Activated naive CD8-positive, alpha-beta T cell treated with anti-CD3 and anti-CD28 coated beads, Interleukin-2, amount 50 U/mL, for 16 hours (primary cell): Measurements from ENCODE around the gene ZNF524.

ENCODE experiments used
- DNase-seq: peaks from one replicate; pipeline ENCODE4 v3.0.0-alpha.2; 2020; ENCODE audit warnings: low read depth, low spot score

Gene ZNF524

DNA sequence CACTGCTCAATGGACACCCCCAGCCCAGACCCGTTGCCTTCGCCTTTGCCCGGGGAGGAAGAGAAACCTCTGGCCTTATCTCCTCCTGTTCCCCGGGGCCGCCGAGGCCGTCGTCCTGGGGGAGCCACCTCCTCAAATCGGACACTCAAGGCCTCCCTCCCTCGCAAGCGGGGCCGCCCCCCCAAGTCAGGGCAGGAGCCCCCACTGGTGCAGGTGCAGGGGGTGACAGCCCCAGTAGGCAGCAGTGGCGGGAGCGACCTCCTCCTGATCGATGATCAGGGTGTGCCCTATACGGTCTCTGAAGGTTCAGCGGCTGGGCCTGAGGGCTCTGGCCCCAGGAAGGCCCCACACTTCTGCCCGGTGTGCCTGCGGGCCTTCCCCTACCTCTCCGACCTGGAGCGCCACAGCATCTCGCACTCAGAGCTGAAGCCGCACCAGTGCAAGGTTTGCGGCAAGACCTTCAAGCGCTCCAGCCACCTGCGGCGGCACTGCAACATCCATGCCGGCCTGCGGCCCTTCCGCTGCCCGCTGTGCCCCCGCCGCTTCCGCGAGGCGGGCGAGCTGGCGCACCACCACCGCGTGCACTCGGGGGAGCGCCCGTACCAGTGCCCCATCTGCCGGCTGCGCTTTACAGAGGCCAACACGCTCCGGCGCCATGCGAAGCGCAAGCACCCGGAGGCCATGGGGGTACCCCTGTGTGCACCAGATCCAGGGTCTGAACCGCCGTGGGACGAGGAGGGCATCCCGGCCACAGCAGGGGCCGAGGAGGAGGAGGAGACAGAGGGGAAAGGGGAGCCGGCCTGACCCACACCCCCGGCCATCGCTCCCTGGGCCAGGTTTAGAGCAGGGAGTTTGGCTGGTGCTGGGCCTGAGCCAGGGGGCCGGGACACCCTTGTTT is 2.3 kb downstream of the ZNF524 start:
- DNase-seq = no peak

- DNase-seq = no peak
Measured at GRCh38 chr19:55603115-55603514, 3.0 kb downstream of the ZNF524 start.

- no peak for DNase-seq
Measured at GRCh38 chr19:55603581-55604292, 3.6 kb downstream of the ZNF524 start.

- DNase-seq = peak; percentile 98
Measured at GRCh38 chr19:55605207-55605636, 5.1 kb downstream of the ZNF524 start.

- no peak for DNase-seq
Measured at GRCh38 chr19:55605637-55606470, 5.8 kb downstream of the ZNF524 start, which contains the start of gene ZNF865. Gene ZNF865 (plus strand): TSS chr19:55605647. CDS start chr19:55613619, 7,972 bp downstream.

- no peak for DNase-seq
Measured at GRCh38 chr19:55606471-55606787, 6.3 kb downstream of the ZNF524 start.

DNA sequence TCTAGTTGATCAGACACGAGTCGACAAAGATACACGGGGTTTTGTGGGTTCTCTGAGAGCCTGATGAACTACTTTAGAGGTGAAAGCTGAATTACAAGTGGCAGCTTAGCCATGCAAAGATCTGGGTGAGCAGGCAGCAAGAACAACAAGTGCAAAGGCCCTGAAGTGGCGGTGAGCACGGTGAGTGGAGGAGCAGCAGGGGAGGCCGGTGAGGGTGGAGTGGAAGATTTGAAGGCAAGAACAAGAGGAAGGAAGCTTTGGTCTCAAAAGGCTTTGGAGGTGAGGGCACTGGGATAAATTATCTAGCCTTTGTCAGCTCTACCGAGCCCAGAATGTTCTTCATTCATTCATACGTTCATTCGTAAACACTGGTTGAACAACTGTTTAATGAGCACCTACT is 6.7 kb downstream of the ZNF524 start:
- DNase-seq = no peak

DNA sequence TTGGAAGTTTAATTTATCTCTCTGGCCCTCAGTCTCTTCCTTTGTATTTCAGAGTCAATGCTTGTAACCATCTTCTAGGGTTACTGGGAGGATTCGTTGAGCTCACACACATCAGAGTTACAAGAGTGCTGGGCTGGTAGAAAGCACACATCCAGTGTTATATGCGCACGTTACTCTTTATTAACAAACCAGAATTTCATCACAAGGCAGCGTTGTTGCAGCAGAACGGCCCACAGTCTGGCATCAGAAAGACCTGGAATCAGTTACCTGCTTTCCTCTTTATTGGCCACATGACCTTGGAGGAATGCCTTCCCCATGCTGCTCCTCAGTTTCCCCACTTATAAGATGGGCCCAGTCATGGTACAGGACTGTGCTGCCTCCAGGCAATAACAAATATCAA is 9.2 kb downstream of the ZNF524 start:
- no peak for DNase-seq

- DNase-seq = no peak
Measured at GRCh38 chr19:55611300-55611982, 11.4 kb downstream of the ZNF524 start.

GRCh38 chr19:55611983-55612645 is 12.0 kb downstream of the ZNF524 start:
- DNase-seq = no peak

DNA sequence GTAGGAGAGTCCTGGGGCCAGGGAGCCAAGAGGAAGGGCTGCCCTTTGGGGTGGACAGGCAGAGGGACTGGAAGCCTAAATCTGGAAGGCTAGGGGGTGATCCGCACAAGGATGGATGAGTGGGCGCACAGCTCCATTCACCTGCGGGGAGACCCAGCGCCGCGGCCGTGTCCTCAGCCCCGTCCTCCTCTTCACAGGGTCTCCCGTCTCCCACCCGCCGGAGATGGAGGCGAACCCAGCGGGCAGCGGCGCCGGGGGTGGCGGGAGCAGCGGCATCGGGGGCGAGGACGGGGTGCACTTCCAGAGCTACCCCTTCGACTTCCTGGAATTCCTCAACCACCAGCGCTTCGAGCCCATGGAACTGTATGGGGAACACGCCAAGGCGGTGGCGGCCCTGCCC is 13.3 kb downstream of the ZNF524 start:
- DNase-seq = no peak

- no peak for DNase-seq
Measured at GRCh38 chr19:55613930-55614710, 14.0 kb downstream of the ZNF524 start.

- no peak for DNase-seq
Measured at GRCh38 chr19:55614711-55615542, 14.8 kb downstream of the ZNF524 start.

DNA sequence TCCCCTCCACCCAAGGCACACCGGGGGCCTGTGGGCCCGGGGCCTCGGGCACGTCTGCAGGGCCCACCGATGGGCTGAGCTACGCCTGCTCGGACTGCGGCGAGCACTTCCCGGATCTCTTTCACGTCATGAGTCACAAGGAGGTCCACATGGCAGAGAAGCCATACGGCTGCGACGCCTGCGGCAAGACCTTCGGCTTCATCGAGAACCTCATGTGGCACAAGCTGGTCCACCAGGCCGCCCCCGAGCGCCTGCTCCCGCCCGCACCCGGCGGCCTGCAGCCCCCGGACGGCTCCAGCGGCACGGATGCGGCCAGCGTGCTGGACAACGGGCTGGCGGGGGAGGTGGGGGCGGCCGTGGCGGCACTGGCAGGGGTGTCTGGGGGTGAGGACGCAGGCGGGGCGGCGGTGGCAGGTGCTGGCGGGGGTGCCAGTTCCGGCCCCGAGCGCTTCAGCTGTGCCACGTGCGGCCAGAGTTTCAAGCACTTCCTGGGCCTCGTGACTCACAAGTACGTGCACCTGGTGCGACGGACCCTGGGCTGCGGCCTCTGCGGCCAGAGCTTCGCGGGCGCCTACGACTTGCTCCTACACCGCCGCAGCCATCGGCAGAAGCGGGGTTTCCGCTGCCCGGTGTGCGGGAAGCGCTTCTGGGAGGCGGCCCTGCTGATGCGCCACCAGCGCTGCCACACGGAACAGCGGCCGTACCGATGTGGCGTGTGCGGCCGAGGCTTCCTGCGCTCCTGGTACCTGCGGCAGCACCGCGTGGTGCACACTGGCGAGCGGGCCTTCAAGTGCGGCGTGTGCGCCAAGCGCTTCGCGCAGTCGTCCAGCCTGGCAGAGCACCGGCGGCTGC is 15.7 kb downstream of the ZNF524 start:
- DNase-seq = no peak

- no peak for DNase-seq
Measured at GRCh38 chr19:55616395-55616875, 16.3 kb downstream of the ZNF524 start.

GRCh38 chr19:55617426-55617825 is 17.3 kb downstream of the ZNF524 start:
- no peak for DNase-seq

DNA sequence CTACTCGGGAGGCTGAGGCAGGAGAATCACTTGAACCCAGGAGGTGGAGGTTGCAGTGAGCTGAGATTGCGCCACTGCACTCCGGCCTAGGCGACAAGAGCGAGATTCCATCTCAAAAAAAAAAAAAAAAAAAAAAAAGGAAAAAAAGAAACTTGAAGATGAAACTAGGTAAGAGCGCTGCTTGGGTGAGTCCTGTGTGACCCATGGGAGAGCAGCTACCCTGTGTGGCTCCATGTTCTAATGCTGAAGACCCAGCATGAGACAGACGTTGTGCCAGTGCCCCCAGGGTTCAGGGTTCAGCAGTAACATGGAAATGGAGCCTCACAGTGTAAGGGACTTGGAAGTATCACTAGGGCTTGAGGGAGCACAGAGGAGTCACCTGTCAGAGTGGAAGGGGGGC is 18.3 kb downstream of the ZNF524 start:
- DNase-seq = no peak

DNA sequence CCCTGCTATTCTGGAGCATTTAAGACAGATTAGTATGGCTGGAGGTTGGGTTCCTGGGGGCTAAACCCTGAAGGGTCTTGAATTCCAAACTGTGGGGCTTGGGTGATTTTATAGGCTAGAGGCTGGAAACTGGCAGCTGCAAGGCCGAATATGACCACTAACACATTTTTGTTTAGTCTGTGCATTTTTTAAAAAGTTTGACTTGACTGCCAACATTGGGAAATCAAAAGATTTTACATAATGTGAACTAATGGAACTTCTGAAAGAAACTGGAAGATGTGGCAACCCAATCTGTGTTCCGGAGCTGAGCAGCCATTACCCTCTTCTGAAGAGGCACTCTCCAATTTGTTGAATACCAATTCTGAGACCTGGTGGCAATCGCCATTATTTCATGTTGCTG is 19.2 kb downstream of the ZNF524 start:
- DNase-seq = no peak
